Mucosa of descending colon (tissue), 3 donors: ENCODE data around the gene ASB13. TPM values are rescaled to one million over a fixed set of nuclear protein-coding genes. Genes with fewer than 3 reads are reported as not detected.

Experiments used
- ATAC-seq: fragments of 200-7000 bp; cut with Tn5 transposase; one replicate; pipeline ENCODE4 v1.9.1; 2020; ENCODE audit warnings: mild to moderate bottlenecking, moderate library complexity
- DNase-seq, 3 donors: peaks; one replicate each; pipeline ENCODE4 v3.0.0-alpha.2; 2020
- H3K36me3 ChIP-seq: fragments of 200-600 bp; one replicate; pipeline ENCODE4 v1.8.0; 2021; ENCODE audit warnings: low read depth, mild to moderate bottlenecking
- H3K4me1 ChIP-seq: fragments of 200-600 bp; one replicate; pipeline ENCODE4 v1.8.0; 2021; ENCODE audit warnings: low read depth, mild to moderate bottlenecking
- H3K4me3 ChIP-seq: fragments of 200-600 bp; one replicate; pipeline ENCODE4 v1.8.0; 2021; ENCODE audit warnings: mild to moderate bottlenecking
- H3K9me3 ChIP-seq: fragments of 200-600 bp; one replicate; pipeline ENCODE4 v1.8.0; 2021; ENCODE audit warnings: mild to moderate bottlenecking
- CTCF ChIP-seq: fragments of 200-600 bp; IDR thresholded peaks from one replicate; pipeline ENCODE4 v1.8.0; 2022; ENCODE audit warnings: antibody characterized with exemption, mild to moderate bottlenecking
- intact Hi-C, 2 donors: fragments of 100-400 bp; cut with DNase I in 1 of 2; cut with micrococcal nuclease in 1 of 2; formaldehyde crosslinking; loops; one replicate each; pipeline versions ENCODE4 v1.11.0 to v1.11.1; 2022; cut with DNase I, micrococcal nuclease
- total RNA-seq, 3 donors: library from RNA; stranded (reverse); fragmentation: NEBNext Ultra II Directional in 2 of 3; extraction: Animal tissue kit (Norgen Biotek cat#: 25700) in 2 of 3; gene quantifications; one replicate each; pipeline versions ENCODE4 v1.2.1 to v1.2.4, GENCODE V29; 2021 to 2023
- donor health status: DM: no; HTN: no; CAD: no; lungs with moderate emphysema.
- donor health status: DM: no; HTN: no; CAD: no.
- donor health status: DM: no; HTN: yes; CAD: no.

Gene ASB13
- total RNA-seq, 3 donors from 2014 or later = 34.6 to 76.1 (median 50.5) TPM

GRCh38 chr10:5590816-5591215 is 75.6 kb downstream of the ASB13 start:
- no peaks in the 10 kb centered on the region for H3K36me3 ChIP-seq
- H3K4me3 ChIP-seq = no peak overlapping the region
- no peak for TF ChIP-seq CTCF
- intact Hi-C loops = no loop called here
- peak in 1 of 3 donors; percentile 14 for DNase-seq
- peaks cover 7% of the 10 kb centered on the region for H3K4me1 ChIP-seq
- ATAC-seq = no peak
- H3K9me3 ChIP-seq = no peaks in the 10 kb centered on the region

- DNase-seq (peak in 1 of 3 donors; percentile 18), ATAC-seq (no peak)
- Histone ChIP-seq H3K4me1 (peaks cover 9% of the 10 kb centered on the region), H3K36me3 (no peaks in the 10 kb centered on the region), H3K4me3 (no peak overlapping the region), H3K9me3 (no peaks in the 10 kb centered on the region)
- intact Hi-C loops = no loop called here
- no peak for TF ChIP-seq CTCF
Observed at GRCh38 chr10:5589661-5590511, 76.5 kb downstream of the ASB13 start.

- no peak overlapping the region for H3K4me3 ChIP-seq
- DNase-seq = peak in 1 of 3 donors; percentile 21
- ATAC-seq = peak; percentile 4
- no peak for TF ChIP-seq CTCF
- H3K9me3 ChIP-seq = no peaks in the 10 kb centered on the region
- intact Hi-C loops = no loop called here
- no peaks in the 10 kb centered on the region for H3K36me3 ChIP-seq
- peaks cover 9% of the 10 kb centered on the region for H3K4me1 ChIP-seq
Observed at GRCh38 chr10:5589011-5589660, 77.3 kb downstream of the ASB13 start.

Other genes with a start within 250 kb of the ASB13 start
- gene CALML5, start 167.0 kb downstream of the ASB13 start, total RNA-seq = not detected
- under 1 TPM in 2 of 3 donors, not detected in 1; 0.09 to 0.17 TPM for gene CALML3, start 141.6 kb downstream of the ASB13 start, total RNA-seq
- 10 to 100 TPM; 46.4 to 63.2 (median 58.4) TPM for gene TASOR2, start 18.2 kb upstream of the ASB13 start, total RNA-seq
- gene GDI2, start 146.8 kb upstream of the ASB13 start, total RNA-seq = 100 to 1,000 TPM; 185 to 239 (median 211) TPM
- gene ANKRD16, start 223.3 kb upstream of the ASB13 start, total RNA-seq = 1 to 10 TPM; 4.7 to 9.8 (median 7.4) TPM
- gene FBH1, start 223.6 kb upstream of the ASB13 start, total RNA-seq = 100 to 1,000 TPM in 2 of 3 donors, 10 to 100 TPM in 1; 74.1 to 109 (median 100) TPM